Endothelial cell of umbilical vein (primary cell): ENCODE measurements around the gene CREB3. TPM values are rescaled to one million over a fixed set of nuclear protein-coding genes. Genes with fewer than 3 reads are reported as not detected.

Experiments
- BruUV-seq: library from RNA; stranded (reverse); fragments of 400-500 nt; replicated peaks from 2 replicates; lab custom pipeline; 2021; lab: Mats Ljungman, UMichigan
- CTCF ChIA-PET: fragments of 300-600, 350-600 bp; sonication (Branson Sonifier 250); formaldehyde crosslinking; loops from one replicate; lab custom pipeline; 2021; ENCODE audit warnings: antibody characterized with exemption, inconsistent platforms; lab: Charles Lee
- POLR2A ChIA-PET: fragments of 300-600, 350-600 bp; sonication (Branson Sonifier 250); formaldehyde crosslinking; loops from one replicate; lab custom pipeline; 2021; ENCODE audit warnings: antibody characterized with exemption, inconsistent platforms; lab: Charles Lee
- DNase-seq: peaks from one replicate; pipeline ENCODE4 v3.0.0-alpha.2; 2011; ENCODE audit warnings: low read depth, low spot score
- FAIRE-seq: peaks from 2 replicates; lab custom pipeline; 2011; peaks lifted over from hg19 to GRCh38; lab: Jason Lieb, UNC
- H2AFZ ChIP-seq: 2 replicates; pipeline ENCODE4 v1.6.0; 2012; ENCODE audit warnings: low read depth, low read length, control low read depth, inconsistent platforms
- H3K27ac ChIP-seq: 2 replicates; pipeline ENCODE4 v1.5.1; 2011; ENCODE audit warnings: low read depth, mild to moderate bottlenecking, control low read depth, low read length, moderate library complexity; ENCODE audit not compliant: insufficient read depth
- H3K27me3 ChIP-seq, 2 experiments: 2 replicates each; pipeline versions ENCODE4 v1.6.0 to v1.6.1; 2011; ENCODE audit warnings: low read length in 2 of 2, mixed read lengths in 1 of 2; ENCODE audit not compliant: control insufficient read depth in 2 of 2, insufficient read depth in 2 of 2
- H3K36me3 ChIP-seq, 2 experiments: 2 replicates in 1 of 2; 3 replicates in 1 of 2; pipeline ENCODE4 v1.5.1; 2011; ENCODE audit warnings: low read length in 2 of 2, mild to moderate bottlenecking in 1 of 2, moderate library complexity in 1 of 2; ENCODE audit not compliant: control insufficient read depth in 2 of 2, insufficient read depth in 2 of 2; ENCODE audit errors: extremely low read depth in 1 of 2
- H3K4me1 ChIP-seq: 3 replicates; pipeline ENCODE4 v1.5.1; 2011; ENCODE audit warnings: mild to moderate bottlenecking, low read length; ENCODE audit not compliant: control insufficient read depth, insufficient read depth; ENCODE audit errors: extremely low read depth
- H3K4me2 ChIP-seq: 2 replicates; pipeline ENCODE4 v1.6.1; 2011; ENCODE audit warnings: low read length, control low read depth, mixed read lengths; ENCODE audit not compliant: insufficient read depth
- H3K4me3 ChIP-seq, 3 experiments: fragments of 200-600 bp in 1 of 3; sonication (generic), shearing (Covaris generic) in 1 of 3; replicated peaks in 1 of 3; 2 replicates each; pipeline ENCODE4 v1.5.1; 2011 to 2016; ENCODE audit warnings: control low read depth in 3 of 3, low read length in 3 of 3, mild to moderate bottlenecking in 2 of 3, inconsistent platforms in 1 of 3, low read depth in 1 of 3, moderate library complexity in 1 of 3; ENCODE audit not compliant: insufficient read depth in 1 of 3
- H3K79me2 ChIP-seq: 2 replicates; pipeline ENCODE4 v1.6.0; 2012; ENCODE audit warnings: low read length, inconsistent platforms; ENCODE audit not compliant: control insufficient read depth, insufficient read depth
- H3K9ac ChIP-seq: replicated peaks from 2 replicates; pipeline ENCODE3; 2011; ENCODE audit warnings: low read length, control low read depth; ENCODE audit not compliant: insufficient read depth; ENCODE audit errors: extremely low read depth
- H3K9me1 ChIP-seq: replicated peaks from 3 replicates; pipeline ENCODE4 v1.6.0; 2011; ENCODE audit warnings: mild to moderate bottlenecking, low read length; ENCODE audit not compliant: control insufficient read depth, insufficient read depth; ENCODE audit errors: extremely low read depth
- H3K9me3 ChIP-seq: replicated peaks from 2 replicates; pipeline ENCODE4 v1.5.1; 2012; ENCODE audit warnings: low read length, inconsistent platforms; ENCODE audit not compliant: control insufficient read depth, insufficient read depth
- H4K20me1 ChIP-seq: replicated peaks from 2 replicates; pipeline ENCODE3; 2011; ENCODE audit warnings: mild to moderate bottlenecking, low read length; ENCODE audit not compliant: control insufficient read depth, insufficient read depth; ENCODE audit errors: extremely low read depth
- EZH2 ChIP-seq: IDR thresholded peaks from 2 replicates; pipeline ENCODE4 v1.6.1; 2012; ENCODE audit warnings: borderline replicate concordance, low read depth, mild to moderate bottlenecking, moderate library complexity, low read length, inconsistent platforms; ENCODE audit not compliant: severe bottlenecking
- FOS ChIP-seq: IDR thresholded peaks from 2 replicates; pipeline ENCODE4 v1.6.1; 2011; ENCODE audit warnings: mild to moderate bottlenecking, low read length, moderate library complexity, borderline replicate concordance; ENCODE audit not compliant: insufficient read depth
- GATA2 ChIP-seq: IDR thresholded peaks from 2 replicates; pipeline ENCODE4 v1.7.0; 2011; ENCODE audit warnings: low read depth, mild to moderate bottlenecking, moderate library complexity, mixed read lengths, low read length; ENCODE audit not compliant: insufficient read length, insufficient read depth
- MYC ChIP-seq: IDR thresholded peaks from one replicate; pipeline ENCODE4 v1.6.1; 2011; ENCODE audit warnings: mild to moderate bottlenecking, low read depth, low read length
- POLR2A ChIP-seq: IDR thresholded peaks from 2 replicates; pipeline ENCODE4 v1.6.1; 2012; ENCODE audit warnings: low read depth, mild to moderate bottlenecking, control low read depth, low read length
- POLR2AphosphoS5 ChIP-seq: IDR thresholded peaks from 2 replicates; pipeline ENCODE4 v1.6.1; 2012; ENCODE audit warnings: low read depth, mild to moderate bottlenecking, control low read depth, low read length, moderate library complexity; ENCODE audit not compliant: insufficient read depth
- dilution Hi-C: fragments of 300-500 bp; cut with MboI; formaldehyde crosslinking; loops from one replicate; pipeline ENCODE4 v1.15.0; 2019; ENCODE audit warnings: low sequenced_read_pairs; ENCODE audit not compliant: extremely low pct_ligation_motif_present
- intact Hi-C: fragments of 100-400 bp; cut with micrococcal nuclease; formaldehyde crosslinking; loops from one replicate; pipeline ENCODE4 v1.10.0; 2022
- polyA plus RNA-seq, 4 experiments: library from polyadenylated mRNA; depleted of rRNA in 3 of 4; stranded (reverse) in 3 of 4; unstranded in 1 of 4; fragments of >200 nt; gene quantifications; 2 replicates each; pipeline versions ENCODE4 v1.2.1 to v1.2.3, GENCODE V29; 2011 to 2012; ENCODE audit warnings: missing spikeins in 1 of 4
- total RNA-seq: library from RNA; stranded (reverse); gene quantifications from 2 replicates; pipeline ENCODE4 v1.2.3, GENCODE V29; 2021
- TF ChIP-seq, protein P1 (sequence below): IDR thresholded peaks from 2 replicates; pipeline ENCODE4 v1.6.1; 2011; ENCODE audit not compliant: insufficient read depth, insufficient read length
- TF ChIP-seq, protein P2 (sequence below), 2 donors: IDR thresholded peaks; 1 replicate in 1 of 2; 2 replicates in 1 of 2; pipeline ENCODE4 v1.5.1; 2011; ENCODE audit warnings: low read length in 2 of 2, mild to moderate bottlenecking in 2 of 2, moderate library complexity in 2 of 2, control low read depth in 1 of 2, inconsistent platforms in 1 of 2, low read depth in 1 of 2; ENCODE audit not compliant: insufficient read depth in 1 of 2; ENCODE audit errors: extremely low read depth in 1 of 2

CREB3 gene
- total and polyA plus RNA-seq, 2 donors (not counting 3 experiments of a cell fraction or from before 2014, with no cell fraction given), result 39.8 to 52.1 TPM

DNA sequence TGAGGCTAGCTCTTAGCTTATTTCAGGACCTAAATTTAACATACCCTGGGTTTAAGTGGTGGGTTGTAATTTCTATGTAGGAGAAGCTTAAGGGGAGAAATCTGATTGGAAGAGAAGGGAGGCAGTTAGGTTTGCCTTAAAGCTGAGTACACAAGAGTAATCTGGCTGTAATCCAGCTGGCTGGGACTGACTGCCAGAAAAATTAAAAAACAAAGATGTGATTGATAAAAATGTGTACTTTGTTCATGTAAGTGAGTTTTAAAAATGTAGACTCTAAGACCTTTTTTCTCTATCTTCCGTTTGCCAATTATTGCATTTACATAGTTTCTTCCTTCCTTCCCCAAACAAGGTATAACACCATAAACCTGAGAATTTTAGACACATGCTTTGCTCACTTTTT is 39.1 kb downstream of the CREB3 start:
- H4K20me1 ChIP-seq, result no peaks in the 10 kb centered on the region
- DNase-seq, result peak; percentile 94
- H3K9me1 ChIP-seq, result no peaks in the 10 kb centered on the region
- peaks cover 36% of the 10 kb centered on the region for H3K4me1 ChIP-seq
- ChIA-PET POLR2A (interaction anchor here (0.7 to 2.0 kb wide), 2 partner anchors 11 to 41 kb away, joined by 3 to 4 read pairs; no protein-coding TSS in a partner anchor), CTCF (interaction anchor here (1.1 to 4.2 kb wide), 9 partner anchors 9 to 111 kb away, joined by 3 to 21 read pairs (median 7); partner anchors contain the start of genes GBA2, MSMP and RGP1)
- peak overlapping the region; percentile 78 for H3K4me2 ChIP-seq
- no peaks in the 10 kb centered on the region for H3K9me3 ChIP-seq
- H3K79me2 ChIP-seq, result no peaks in the 10 kb centered on the region
- no TSS peak for BruUV-seq
- no peak overlapping the region for H3K9ac ChIP-seq
- dilution Hi-C loops (no loop called here), intact Hi-C loops (loop anchor here (1.0 to 2.0 kb wide), 2 partner anchors 11 to 15 kb away; no protein-coding TSS in a partner anchor)
- no peaks in the 10 kb centered on the region for H3K27me3 ChIP-seq
- no peaks in the 10 kb centered on the region for H3K36me3 ChIP-seq
- peak overlapping the region; percentile 43 for H3K27ac ChIP-seq
- H2AFZ ChIP-seq, result no peak overlapping the region
- TF ChIP-seq, protein P1, sequence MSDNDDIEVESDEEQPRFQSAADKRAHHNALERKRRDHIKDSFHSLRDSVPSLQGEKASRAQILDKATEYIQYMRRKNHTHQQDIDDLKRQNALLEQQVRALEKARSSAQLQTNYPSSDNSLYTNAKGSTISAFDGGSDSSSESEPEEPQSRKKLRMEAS, result no peak
- peak; percentile 53 for TF ChIP-seq GATA2
- no peak overlapping the region for H3K4me3 ChIP-seq
- peak; percentile 52 for FAIRE-seq

DNA sequence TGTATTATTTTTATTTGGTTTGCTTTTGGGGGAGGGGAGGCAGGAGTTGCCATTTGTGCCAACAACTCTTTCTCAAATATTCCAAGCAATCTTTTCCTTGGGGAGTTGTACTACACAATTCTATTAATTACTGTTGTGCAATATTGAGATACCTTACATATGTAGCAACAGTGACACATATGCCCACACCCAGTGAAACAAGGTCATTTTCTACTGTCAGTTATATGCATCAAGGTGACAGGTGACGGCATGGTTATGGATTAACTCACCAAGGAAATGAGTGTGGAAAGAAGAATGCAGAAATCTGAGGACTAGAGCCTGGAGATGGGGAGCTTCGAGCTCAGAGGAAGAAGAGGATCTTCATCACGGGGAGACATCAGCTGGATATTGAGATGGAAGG is 39.5 kb downstream of the CREB3 start:
- no peaks in the 10 kb centered on the region for H3K79me2 ChIP-seq
- no TSS peak for BruUV-seq
- H3K36me3 ChIP-seq, result no peaks in the 10 kb centered on the region
- H4K20me1 ChIP-seq, result no peaks in the 10 kb centered on the region
- H3K4me3 ChIP-seq, result no peak overlapping the region
- H3K9me1 ChIP-seq, result no peaks in the 10 kb centered on the region
- H3K27me3 ChIP-seq, result no peaks in the 10 kb centered on the region
- FAIRE-seq, result no peak
- H3K27ac ChIP-seq, result no peak overlapping the region
- no peak overlapping the region for H3K9ac ChIP-seq
- peaks cover 36% of the 10 kb centered on the region for H3K4me1 ChIP-seq
- ChIA-PET CTCF (interaction anchor here (1.0 to 4.2 kb wide), 12 partner anchors 10 to 110 kb away, joined by 3 to 21 read pairs (median 6); partner anchors contain the start of genes GBA2, MSMP and RGP1), POLR2A (interaction anchor here (2.0 kb wide), 1 partner anchor 11 kb away, joined by 4 read pairs; no protein-coding TSS in a partner anchor)
- TF ChIP-seq EZH2, result no peak
- no peak for TF ChIP-seq MYC
- TF ChIP-seq POLR2AphosphoS5, result no peak
- TF ChIP-seq, protein P2, sequence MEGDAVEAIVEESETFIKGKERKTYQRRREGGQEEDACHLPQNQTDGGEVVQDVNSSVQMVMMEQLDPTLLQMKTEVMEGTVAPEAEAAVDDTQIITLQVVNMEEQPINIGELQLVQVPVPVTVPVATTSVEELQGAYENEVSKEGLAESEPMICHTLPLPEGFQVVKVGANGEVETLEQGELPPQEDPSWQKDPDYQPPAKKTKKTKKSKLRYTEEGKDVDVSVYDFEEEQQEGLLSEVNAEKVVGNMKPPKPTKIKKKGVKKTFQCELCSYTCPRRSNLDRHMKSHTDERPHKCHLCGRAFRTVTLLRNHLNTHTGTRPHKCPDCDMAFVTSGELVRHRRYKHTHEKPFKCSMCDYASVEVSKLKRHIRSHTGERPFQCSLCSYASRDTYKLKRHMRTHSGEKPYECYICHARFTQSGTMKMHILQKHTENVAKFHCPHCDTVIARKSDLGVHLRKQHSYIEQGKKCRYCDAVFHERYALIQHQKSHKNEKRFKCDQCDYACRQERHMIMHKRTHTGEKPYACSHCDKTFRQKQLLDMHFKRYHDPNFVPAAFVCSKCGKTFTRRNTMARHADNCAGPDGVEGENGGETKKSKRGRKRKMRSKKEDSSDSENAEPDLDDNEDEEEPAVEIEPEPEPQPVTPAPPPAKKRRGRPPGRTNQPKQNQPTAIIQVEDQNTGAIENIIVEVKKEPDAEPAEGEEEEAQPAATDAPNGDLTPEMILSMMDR (IDR thresholded peaks at IDR 0.05; ENCODE audit: extremely low read depth in 1 of 2, insufficient read depth in 1 of 2, low read depth in 1 of 2, low read length in 2 of 2), result no peak
- TF ChIP-seq POLR2A, result no peak
- TF ChIP-seq, protein P1, result no peak
- no peak for TF ChIP-seq FOS
- no peak for DNase-seq
- intact Hi-C loops (loop anchor here (1.0 to 2.0 kb wide), 2 partner anchors 12 to 15 kb away; no protein-coding TSS in a partner anchor), dilution Hi-C loops (no loop called here)
- no peak overlapping the region for H2AFZ ChIP-seq
- no peaks in the 10 kb centered on the region for H3K9me3 ChIP-seq
- peak overlapping the region; percentile 78 for H3K4me2 ChIP-seq
